SK-MEL-5 (cell line): Measurements from ENCODE around the gene GALK1. TPM values are rescaled to one million over a fixed set of nuclear protein-coding genes. Genes with fewer than 3 reads are reported as not detected.
"Not testable (repeated sequence)": the region's sequence is repeated elsewhere in the genome, so short reads cannot be mapped to it uniquely, and the experiment has no call there.

ENCODE experiments used
- DNase-seq: peaks from one replicate; pipeline ENCODE4 v3.0.0-alpha.2; 2016; ENCODE audit warnings: low read depth, low spot score
- in situ Hi-C: cut with HindIII; loops from 2 replicates; pipeline ENCODE4 v1.10.0; 2016; ENCODE audit warnings: low sequenced_read_pairs, high pct_unique_total_duplicates, low pct_unique_long_range_greater_than_20kb
- total RNA-seq: library from RNA; depleted of rRNA; stranded (reverse); fragments of >200 nt; shearing (Covaris generic); gene quantifications from 2 replicates; pipeline ENCODE4 v1.2.3, GENCODE V29; 2014

Gene GALK1
- total RNA-seq, 1 experiment from 2014 or later: 52.5 TPM

- in situ Hi-C loops: no loop called here
- DNase-seq: no peak
Observed at GRCh38 chr17:75791254-75791653, 26.3 kb upstream of the GALK1 start.

- DNase-seq: no peak
- in situ Hi-C loops: no loop called here
Observed at GRCh38 chr17:75785016-75785890, 20.3 kb upstream of the GALK1 start.

- DNase-seq: peak; percentile 100
- in situ Hi-C loops: no loop called here
Observed at GRCh38 chr17:75784473-75785015, 19.6 kb upstream of the GALK1 start, which contains the start of gene UNK. UNK (plus strand) TSS chr17:75784806; CDS start chr17:75784881, 75 bp downstream.

GRCh38 chr17:75783803-75784472, 18.9 kb upstream of the GALK1 start:
- no peak for DNase-seq
- in situ Hi-C loops: no loop called here

GRCh38 chr17:75783069-75783783, 18.2 kb upstream of the GALK1 start:
- DNase-seq: peak; percentile 78
- in situ Hi-C loops: no loop called here

- in situ Hi-C loops: no loop called here
- no peak for DNase-seq
Observed at GRCh38 chr17:75779987-75780889, 15.2 kb upstream of the GALK1 start.

GRCh38 chr17:75779250-75779986, 14.4 kb upstream of the GALK1 start:
- in situ Hi-C loops: no loop called here
- peak; percentile 100 for DNase-seq

- in situ Hi-C loops: no loop called here
- DNase-seq: peak; percentile 71
Observed at GRCh38 chr17:75778861-75779249, 13.9 kb upstream of the GALK1 start.

GRCh38 chr17:75778066-75778860, 13.3 kb upstream of the GALK1 start:
- in situ Hi-C loops, DNase-seq: not testable (repeated sequence)

- DNase-seq: no peak
- in situ Hi-C loops: no loop called here
Observed at GRCh38 chr17:75777296-75777922, 12.4 kb upstream of the GALK1 start.

GRCh38 chr17:75776386-75777295, 11.6 kb upstream of the GALK1 start:
- in situ Hi-C loops: no loop called here
- DNase-seq: no peak

GRCh38 chr17:75774991-75775668, 10.1 kb upstream of the GALK1 start:
- in situ Hi-C loops: no loop called here
- no peak for DNase-seq

GRCh38 chr17:75774471-75774990, 9.5 kb upstream of the GALK1 start:
- DNase-seq: no peak
- in situ Hi-C loops: no loop called here
